ENCODE data around the gene KCTD21. TPM values are rescaled to one million over a fixed set of nuclear protein-coding genes. Genes with fewer than 3 reads are reported as not detected.
"Not testable (repeated sequence)": the region's sequence is repeated elsewhere in the genome, so short reads cannot be mapped to it uniquely, and the experiment has no call there.

The KCTD21 gene
- 8.5 TPM for total RNA-seq
- long read RNA-seq, partial matches to known transcripts: 0 of 3 reads
- long read RNA-seq, other reads (novel, unspliced or antisense): 2 of 3 reads

- DNase-seq (peak; percentile 99), ATAC-seq (peak; percentile 97)
- intact Hi-C loops (cut with micrococcal nuclease): no loop called here
These were observed at the start of gene KCTD21, which contains the start of gene USP35 for GRCh38 chr11:78188286-78189173. Gene KCTD21, minus strand, starts transcription at chr11:78188626. Its CDS starts 14,072 bp downstream, at chr11:78174554. Gene USP35, plus strand, starts transcription at chr11:78188919. Its CDS starts 7,327 bp downstream, at chr11:78196246.

DNA sequence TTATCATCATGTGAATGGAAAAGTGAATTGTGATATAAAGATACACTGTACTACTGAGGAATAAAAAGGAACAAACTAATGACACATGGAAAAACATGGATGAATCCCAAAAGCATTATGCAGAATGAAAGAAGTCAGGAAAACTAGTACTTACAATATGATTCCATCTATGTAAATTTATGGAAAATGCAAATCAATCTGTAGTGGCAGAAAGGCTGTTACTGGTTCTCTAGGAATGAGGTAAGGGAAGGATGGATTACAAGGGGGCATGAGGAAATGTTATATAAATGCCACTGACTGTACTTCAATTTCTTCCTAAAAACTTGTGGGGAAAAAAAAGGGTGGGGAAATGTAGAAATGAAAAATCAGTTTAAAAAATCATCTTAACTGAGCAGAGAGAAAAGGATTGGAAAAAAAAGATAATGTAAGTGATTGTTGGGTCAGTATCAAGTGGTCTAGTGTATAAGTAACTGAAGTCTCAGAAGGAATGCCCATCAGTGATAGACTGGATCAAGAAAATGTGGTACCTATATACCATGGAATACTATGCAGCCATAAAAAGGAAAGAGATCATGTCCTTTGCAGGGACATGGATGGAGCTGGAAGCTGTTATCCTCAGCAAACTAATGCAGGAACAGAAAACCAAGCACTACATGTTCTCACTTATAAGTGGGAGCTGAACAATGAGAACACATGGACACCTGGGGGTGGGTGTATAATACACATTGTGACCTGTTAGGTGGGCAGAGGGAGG lies 49.0 kb upstream of the KCTD21 start:
- DNase-seq (no peak), ATAC-seq (no peak)
- intact Hi-C loops (cut with micrococcal nuclease): no loop called here

DNA sequence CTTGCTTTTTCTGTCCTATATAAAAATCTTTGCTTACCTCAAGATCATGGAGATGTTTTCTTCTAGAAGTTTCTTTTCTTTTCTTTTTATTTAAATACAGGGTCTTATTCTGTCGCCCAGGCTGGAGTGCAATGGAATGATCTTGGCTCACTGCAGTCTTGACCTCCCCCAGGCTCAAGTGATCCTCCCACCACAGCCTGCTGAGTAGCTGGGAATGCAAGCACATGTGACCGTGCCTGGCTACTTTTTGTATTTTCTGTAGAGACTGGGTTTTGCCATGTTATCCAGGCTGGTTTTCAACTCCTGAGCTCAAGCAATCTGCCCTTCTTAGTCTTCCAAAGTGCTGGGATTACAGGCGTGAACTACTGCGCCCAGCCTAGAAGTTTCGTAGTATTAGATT lies 45.6 kb upstream of the KCTD21 start:
- no peak for DNase-seq
- ATAC-seq: no peak
- intact Hi-C loops (cut with micrococcal nuclease): no loop called here

- DNase-seq; intact Hi-C loops (cut with micrococcal nuclease); ATAC-seq: not testable (repeated sequence)
These were observed 44.6 kb upstream of the KCTD21 start for GRCh38 chr11:78233046-78233445.

- no peak for ATAC-seq
- no peak for DNase-seq
- intact Hi-C loops (cut with micrococcal nuclease): no loop called here
These were observed 43.6 kb upstream of the KCTD21 start for GRCh38 chr11:78231962-78232501.

GRCh38 chr11:78230161-78230877 lies 41.9 kb upstream of the KCTD21 start:
- DNase-seq (no peak), ATAC-seq (peak; percentile 92)
- intact Hi-C loops (cut with micrococcal nuclease): no loop called here

DNA sequence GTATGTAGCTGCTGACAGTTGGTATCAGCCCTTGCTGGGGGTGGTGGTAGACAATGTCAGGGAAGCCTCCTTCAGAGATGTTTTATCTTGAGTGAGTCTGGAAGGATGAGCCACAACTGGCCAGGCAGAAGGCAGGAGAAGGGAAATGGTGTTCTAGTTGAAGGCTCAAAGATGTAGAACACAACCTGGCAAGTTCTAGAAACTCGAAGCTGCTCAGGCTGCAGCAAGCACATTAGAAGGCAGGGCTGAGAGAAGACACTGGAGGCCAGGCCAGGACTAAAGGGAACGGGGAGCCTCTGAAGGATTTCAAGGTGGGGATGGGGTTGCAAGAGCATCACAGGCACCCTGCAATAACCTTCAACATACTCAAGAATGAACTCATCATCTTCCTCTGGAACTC lies 40.7 kb upstream of the KCTD21 start:
- intact Hi-C loops (cut with micrococcal nuclease): loop anchor here (5.0 to 10.0 kb wide), 2 partner anchors 186 to 333 kb away; partner anchors contain the start of gene GAB2
- no peak for ATAC-seq

GRCh38 chr11:78228467-78228866 lies 40.0 kb upstream of the KCTD21 start:
- intact Hi-C loops (cut with micrococcal nuclease): loop anchor here (5.0 to 10.0 kb wide), 2 partner anchors 186 to 334 kb away; partner anchors contain the start of gene GAB2
- DNase-seq: no peak
- peak; percentile 60 for ATAC-seq

More for the DNA sequence above, 40.7 kb upstream of the KCTD21 start:
- DNase-seq: no peak

DNA sequence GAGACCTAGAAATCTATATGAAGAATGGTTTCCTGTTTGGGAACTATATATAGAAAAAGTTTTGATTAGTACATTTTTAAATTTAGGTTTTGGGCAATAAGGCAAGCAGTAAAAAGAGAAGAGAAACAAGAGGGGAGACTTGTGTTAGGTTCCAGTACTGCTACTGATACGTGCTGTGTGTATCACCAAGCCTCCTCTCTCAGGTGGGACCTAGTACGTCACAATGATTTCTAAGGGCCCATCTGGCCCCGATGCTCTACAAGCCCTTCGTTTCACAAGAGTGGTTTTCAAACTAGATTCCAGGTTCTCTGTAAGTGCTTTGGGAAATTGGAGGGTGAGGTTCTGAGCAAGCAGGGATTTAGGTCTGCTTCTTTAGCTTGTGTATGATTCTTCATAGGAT lies 39.5 kb upstream of the KCTD21 start:
- intact Hi-C loops (cut with micrococcal nuclease): loop anchor here (5.0 to 10.0 kb wide), 2 partner anchors 187 to 334 kb away; partner anchors contain the start of gene GAB2

GRCh38 chr11:78226684-78227680 lies 38.6 kb upstream of the KCTD21 start:
- DNase-seq (no peak), ATAC-seq (no peak)
- intact Hi-C loops (cut with micrococcal nuclease): loop anchor here (5.0 to 10.0 kb wide), 2 partner anchors 188 to 335 kb away; partner anchors contain the start of gene GAB2

More for the DNA sequence above, 39.5 kb upstream of the KCTD21 start:
- DNase-seq (no peak), ATAC-seq (no peak)

GRCh38 chr11:78224906-78225420 lies 36.5 kb upstream of the KCTD21 start:
- ATAC-seq (no peak), DNase-seq (no peak)
- intact Hi-C loops (cut with micrococcal nuclease): loop anchor here (5.0 to 10.0 kb wide), 2 partner anchors 190 to 337 kb away; partner anchors contain the start of gene GAB2

GRCh38 chr11:78224506-78224905 lies 36.1 kb upstream of the KCTD21 start:
- ATAC-seq: no peak
- intact Hi-C loops (cut with micrococcal nuclease): loop anchor here (10.0 kb wide), 1 partner anchor 190 kb away; the partner anchor contains the start of gene GAB2
- DNase-seq: no peak

DNA sequence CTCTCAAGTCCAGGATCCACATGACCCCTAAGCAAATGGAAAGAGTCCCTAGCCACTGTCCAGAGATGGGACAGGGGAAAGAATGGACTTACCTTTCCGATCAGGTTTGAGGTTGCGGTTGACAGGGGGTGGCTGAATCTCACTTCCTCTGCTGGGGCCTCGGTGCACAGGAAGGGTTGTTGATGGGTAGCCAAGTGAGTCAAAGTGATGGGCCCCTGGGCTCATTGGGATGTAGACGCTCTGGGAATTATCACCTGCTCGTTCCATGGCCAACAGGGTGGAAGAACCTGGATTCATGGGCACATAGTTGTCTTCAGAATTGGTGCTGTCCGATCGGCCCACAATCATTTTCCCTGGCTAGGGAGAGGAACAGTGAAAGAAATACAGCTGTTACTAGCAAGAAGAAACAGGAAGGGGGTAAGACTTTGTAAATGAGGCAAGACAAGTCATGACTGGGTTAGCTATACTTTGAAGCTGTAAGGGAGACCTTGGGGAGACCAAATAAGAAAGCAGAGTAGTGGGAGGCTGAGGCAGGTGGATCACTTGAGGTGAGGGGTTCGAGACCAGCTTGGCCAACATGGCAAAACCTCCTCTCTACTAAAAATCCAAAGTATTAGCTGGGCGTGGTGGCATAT lies 35.0 kb upstream of the KCTD21 start:
- ATAC-seq: no peak
- no peak for DNase-seq
- intact Hi-C loops (cut with micrococcal nuclease): loop anchor here (10.0 kb wide), 1 partner anchor 191 kb away; the partner anchor contains the start of gene GAB2

DNA sequence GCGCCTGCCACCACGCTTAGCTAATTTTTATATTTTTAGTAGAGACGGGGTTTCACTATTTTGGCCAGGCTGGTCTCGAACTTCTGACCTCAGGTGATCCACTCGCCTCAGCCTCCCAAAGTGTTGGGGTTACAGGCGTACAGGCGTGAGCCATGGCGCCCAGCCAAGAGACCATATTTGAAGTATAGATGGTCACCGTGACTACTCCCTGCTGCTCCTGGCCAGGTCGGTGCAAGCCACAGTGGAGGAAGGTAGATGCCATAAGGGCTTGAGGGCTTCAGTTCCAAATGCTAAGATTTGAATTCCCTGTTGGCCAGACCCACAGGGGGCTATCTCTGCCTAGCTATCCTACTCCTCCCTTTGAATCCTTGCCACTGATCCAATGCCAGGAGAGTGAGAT lies 34.3 kb upstream of the KCTD21 start:
- DNase-seq, ATAC-seq: not testable (repeated sequence)
- intact Hi-C loops (cut with micrococcal nuclease): loop anchor here (10.0 kb wide), 1 partner anchor 192 kb away; the partner anchor contains the start of gene GAB2

GRCh38 chr11:78221396-78222315 lies 33.2 kb upstream of the KCTD21 start:
- intact Hi-C loops (cut with micrococcal nuclease): loop anchor here (10.0 kb wide), 1 partner anchor 193 kb away; the partner anchor contains the start of gene GAB2
- no peak for ATAC-seq

More at GRCh38 chr11:78221396-78222315, 33.2 kb upstream of the KCTD21 start:
- no peak for DNase-seq
